GM18508 (cell line): ENCODE results near the gene TCF12.

Source experiments
- ATAC-seq: cut with Tn5 transposase; IDR thresholded peaks from one replicate; pipeline ENCODE4 v1.9.1; 2021; ENCODE audit warnings: moderate number of reproducible peaks; ENCODE audit not compliant: insufficient read depth, unreplicated experiment

Gene TCF12

DNA sequence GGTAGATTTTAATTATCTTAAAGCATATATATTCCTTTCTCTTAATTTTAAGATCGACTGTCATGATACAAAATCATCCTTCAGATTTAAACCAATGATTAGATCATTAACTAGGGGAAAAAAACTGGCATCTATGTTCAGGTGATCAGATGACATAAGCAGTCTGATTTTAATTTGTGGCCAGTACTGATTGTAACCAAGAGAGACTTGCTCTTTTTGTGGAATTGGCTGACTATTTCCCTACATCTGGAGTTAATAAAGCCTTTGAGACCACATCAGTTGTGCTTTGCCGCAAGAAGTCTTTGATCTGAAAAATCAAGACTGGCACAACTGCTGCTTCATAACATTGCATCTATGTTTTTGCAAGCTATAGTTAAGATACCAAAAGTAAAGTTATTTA, 309.5 kb downstream of the TCF12 start:
- ATAC-seq = no peak

DNA sequence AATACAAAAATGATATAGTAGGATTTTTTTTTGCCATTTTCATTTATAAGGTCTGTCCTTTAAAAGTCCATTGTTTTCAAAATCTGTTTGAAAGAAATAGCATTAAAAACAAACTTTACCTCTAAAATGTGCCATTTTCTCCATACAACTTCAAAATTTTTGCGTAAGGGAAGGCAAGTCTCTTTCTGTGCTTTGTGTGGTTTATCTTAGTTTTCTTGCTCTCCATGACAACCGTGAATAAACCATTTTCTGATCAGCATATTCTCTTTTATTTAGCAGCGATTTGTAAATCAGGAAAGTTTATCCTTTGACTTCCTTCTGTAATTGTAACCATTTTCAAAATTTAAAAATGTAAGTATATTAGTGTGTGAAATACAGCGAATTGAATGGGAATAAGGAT, 310.0 kb downstream of the TCF12 start:
- ATAC-seq = no peak

DNA sequence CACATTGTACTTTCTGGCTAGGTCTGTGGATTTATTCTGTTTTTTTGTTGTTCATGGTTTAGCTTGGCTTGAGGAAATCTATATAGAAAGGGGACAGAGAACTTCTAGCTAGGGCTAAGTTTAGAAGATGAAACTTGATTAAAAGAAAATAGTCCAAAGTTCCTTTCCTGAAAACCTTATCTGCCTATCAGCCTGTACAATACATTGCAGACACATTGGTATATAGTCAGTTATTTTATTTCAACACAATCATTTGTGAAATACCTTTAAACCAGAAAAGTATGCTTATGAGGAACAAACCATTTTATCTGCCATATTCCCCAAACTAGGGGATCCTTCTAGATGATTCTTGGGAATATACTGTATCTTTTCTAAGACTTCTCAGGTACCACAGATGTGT, 310.6 kb downstream of the TCF12 start:
- no peak for ATAC-seq

GRCh38 chr15:57231559-57231958, 313.1 kb downstream of the TCF12 start:
- no peak for ATAC-seq

DNA sequence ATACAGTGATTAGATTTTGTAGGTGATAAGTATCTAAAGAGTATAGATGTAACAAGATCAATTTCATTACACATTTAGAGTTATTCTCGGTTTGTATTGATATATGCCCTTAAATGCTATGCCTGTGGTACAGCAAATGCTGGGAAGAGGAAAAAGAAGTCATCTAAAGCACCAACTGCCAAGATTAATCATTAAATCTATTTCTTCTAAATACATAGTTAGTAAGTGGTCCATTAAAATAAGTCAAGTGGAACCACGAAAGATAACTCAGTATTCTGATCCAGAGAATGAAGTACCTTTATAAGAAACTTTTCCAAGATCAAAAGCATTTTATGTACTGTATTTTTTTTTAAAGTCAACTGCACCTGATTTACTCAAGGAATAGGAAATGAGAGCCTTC, 315.7 kb downstream of the TCF12 start:
- ATAC-seq = no peak

DNA sequence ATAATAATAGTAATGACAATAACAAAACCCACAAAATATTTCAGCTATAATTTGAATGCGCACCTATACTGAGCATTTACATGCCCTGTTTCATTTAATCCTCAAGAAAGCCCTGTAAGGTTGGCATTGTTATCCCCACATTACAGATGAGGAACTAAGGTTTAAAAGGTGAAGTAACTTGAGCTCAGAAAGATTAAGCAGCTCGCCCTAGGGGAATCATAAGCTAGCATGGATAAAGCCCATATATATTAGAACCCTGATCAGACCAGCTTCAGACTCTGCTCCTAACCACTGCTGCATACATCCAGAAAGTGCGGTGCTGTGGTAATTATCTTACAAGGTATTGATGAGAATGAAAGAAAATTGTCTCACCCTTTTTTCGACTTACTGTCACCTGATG, 316.7 kb downstream of the TCF12 start:
- ATAC-seq = no peak

DNA sequence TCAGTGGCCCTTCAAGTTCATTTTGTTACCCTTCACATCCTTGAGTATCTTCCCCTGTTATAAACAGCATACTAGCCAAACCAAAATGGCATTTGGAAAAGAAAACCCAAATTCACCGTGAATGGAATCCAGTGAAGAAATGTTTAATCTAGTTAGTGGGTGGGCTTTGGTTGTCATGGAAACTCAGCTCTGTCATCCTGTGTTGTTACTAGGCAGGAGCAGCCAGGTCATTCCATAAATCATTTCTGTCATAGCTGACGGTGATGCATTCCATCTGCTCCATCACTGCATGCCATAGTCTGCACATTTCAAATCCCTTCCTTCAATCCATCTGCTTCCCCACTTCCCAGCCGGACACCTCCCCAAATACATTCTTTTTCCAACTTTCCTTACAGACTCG, 317.4 kb downstream of the TCF12 start:
- ATAC-seq = no peak

DNA sequence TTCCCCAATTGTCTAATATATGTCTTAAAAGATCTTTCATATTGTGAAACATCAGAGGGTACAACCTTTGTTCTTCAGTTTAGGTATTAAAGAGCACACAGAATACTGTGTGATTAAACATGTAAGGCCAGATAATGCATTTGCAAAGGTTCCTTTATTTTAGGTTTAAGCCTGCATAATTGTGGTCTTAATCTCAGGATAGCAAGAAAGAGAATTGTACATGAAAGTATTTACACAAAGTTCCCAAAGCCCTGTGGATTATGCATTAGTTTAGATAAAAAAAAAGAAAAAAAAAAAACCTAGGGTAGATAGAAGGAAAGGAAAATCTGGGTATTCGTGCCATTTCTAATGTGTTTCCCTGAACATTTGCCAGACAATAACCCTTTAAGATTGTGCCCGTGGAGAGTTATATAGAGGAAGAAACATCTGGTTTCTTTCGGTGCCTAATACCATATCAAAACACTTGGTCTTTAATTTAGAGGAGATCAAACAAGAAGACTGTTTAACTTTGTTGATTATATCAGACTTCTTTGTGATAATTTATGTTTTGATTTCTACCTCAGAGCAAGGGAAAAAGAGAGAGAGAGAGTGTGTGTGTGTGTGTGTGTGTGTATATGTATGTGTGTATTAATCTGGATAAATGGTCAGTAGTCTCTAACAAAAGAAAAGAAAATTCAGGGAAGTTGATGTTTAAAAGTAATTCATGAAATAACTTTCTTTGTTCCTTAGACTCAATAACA, 318.3 kb downstream of the TCF12 start:
- ATAC-seq = no peak

DNA sequence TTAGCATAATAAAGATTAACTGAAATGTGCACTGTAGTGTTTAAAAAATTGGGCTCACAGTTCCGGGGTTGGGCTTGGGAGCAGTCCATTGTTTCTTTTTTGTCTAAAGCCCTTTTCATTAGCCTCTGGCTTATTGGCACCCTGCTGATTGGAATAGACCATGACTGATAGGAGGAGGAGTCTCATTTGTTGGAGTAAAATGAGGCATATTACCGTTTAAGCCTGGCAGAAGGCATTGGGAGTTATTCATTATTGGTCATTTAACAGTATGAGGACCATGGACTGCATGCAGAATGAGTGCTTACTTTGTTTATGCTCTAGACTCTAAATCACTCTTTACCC, 318.8 kb downstream of the TCF12 start:
- no peak for ATAC-seq

GRCh38 chr15:57237676-57238075, 319.2 kb downstream of the TCF12 start:
- no peak for ATAC-seq

DNA sequence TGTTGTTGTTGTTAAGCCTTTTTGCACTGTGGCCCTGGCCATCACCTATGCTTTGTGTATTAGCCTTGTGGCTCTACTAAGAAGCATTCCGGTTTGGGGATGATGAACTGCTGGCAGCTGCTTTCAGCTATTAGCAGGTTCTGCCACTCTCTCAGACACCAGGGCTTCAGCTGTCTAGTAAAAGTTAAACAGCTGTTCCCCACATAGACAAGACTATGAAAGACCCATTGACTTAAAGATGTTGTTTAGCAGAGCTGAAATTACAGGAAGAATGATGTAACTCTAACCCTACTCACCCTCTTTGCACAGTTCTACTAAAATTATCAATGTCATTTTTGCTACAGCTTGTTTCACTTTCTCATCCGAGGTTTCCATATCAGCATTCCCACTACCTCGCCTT, 326.7 kb downstream of the TCF12 start:
- no peak for ATAC-seq

DNA sequence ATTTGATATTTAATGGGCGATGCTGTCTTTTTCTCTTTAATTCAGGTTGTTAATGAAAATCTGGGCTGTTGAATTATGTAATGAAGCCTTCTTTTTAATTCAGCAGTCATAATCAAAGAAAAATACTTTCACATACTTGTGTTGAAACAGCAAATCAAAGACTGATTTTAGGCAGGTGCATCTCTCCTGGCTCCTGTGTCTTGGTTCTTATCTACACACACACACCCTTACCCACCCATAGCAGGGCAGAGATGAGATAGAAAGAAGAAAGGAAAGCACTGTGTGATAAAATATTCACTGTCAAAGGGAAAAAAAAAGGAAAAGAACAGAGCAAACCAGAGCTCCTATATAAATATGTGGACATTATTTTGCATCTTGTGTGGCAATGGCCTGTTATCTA, 327.3 kb downstream of the TCF12 start:
- ATAC-seq = no peak

DNA sequence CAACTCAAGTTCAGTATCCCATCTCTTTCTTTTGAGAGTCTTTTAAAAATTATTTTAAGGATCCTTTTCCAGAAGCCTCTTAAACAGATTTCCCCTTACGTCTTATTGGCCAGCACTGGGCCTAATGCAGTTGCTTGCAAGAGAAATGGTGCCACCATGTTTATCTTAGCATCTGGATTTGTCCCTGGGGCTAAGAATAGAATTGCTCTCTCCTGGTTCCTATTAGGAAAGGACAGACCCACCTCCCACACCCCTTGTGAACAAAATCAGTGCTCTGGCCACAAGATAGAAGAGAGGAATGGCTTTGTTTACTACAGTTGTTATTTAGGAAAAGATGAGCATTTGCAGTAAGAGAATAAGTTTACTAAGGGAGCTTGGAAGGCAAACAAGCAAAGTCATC, 329.6 kb downstream of the TCF12 start:
- ATAC-seq = no peak

GRCh38 chr15:57251308-57251707, 332.9 kb downstream of the TCF12 start:
- no peak for ATAC-seq

GRCh38 chr15:57251941-57252340, 333.5 kb downstream of the TCF12 start:
- ATAC-seq = no peak

DNA sequence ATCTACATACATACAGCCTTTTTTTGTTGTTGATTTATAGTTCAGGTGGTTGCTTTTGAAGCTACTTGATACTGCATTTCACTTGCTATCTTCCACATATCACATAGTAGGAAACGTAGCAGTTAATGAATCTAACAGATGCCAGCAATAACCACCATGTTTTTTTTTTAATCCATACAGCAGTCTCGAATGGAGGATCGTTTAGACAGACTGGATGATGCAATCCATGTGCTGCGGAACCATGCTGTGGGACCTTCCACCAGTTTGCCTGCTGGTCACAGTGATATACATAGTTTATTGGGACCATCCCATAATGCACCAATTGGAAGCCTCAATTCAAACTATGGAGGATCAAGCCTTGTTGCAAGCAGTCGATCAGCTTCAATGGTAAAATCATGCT, 334.6 kb downstream of the TCF12 start:
- no peak for ATAC-seq

GRCh38 chr15:57253500-57253899, 335.1 kb downstream of the TCF12 start:
- ATAC-seq = no peak

- ATAC-seq = no peak
Measured at GRCh38 chr15:57255751-57256341, 337.4 kb downstream of the TCF12 start.

GRCh38 chr15:57256939-57257338, 338.5 kb downstream of the TCF12 start:
- ATAC-seq = no peak

- ATAC-seq = no peak
Measured at GRCh38 chr15:57259568-57260040, 341.2 kb downstream of the TCF12 start.

DNA sequence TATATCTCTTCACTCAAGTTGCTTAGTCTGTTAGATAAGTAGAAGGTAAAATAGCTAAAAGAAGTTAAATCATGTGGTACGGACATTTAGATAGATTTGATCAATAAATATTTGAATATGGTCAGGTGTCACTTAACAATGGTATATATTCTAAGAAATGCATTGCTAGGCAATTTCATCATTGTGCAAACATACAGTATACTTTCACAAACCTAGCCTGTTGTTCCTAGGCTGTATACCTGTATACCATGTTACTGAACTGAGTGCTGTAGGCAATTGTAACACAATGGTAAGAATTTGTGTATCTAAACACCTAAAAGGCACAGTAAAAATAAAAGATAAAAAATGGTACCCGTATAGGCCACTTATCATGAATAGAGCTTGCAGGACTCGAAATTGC, 345.1 kb downstream of the TCF12 start:
- no peak for ATAC-seq

DNA sequence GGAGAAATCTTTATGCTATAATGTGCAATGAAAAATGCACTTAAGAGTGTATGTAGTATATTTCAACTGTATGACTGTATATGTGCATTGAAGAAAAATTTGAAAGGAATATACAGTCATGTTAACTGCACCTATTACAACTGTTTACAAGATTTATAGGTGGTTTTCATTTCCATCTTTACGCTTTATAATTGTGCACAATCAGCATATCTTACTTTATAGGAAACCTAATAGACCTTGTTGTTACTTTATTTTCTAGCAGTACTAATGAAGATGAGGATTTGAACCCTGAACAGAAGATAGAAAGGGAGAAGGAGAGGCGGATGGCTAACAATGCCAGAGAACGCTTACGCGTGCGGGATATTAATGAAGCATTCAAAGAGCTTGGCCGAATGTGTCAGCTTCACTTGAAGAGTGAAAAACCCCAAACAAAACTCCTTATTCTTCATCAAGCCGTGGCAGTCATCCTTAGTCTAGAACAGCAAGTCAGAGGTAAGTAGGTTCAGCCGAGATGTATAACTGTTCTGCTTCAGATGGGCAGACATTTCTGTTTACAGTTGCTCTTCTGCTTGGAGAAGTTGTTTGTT, 354.4 kb downstream of the TCF12 start:
- ATAC-seq = no peak
